ENCODE data around the gene GABRD. TPM values are rescaled to one million over a fixed set of nuclear protein-coding genes. Genes with fewer than 3 reads are reported as not detected.

Gene GABRD
- total RNA-seq, 1 donor from 2014 or later = 1.1 TPM

GRCh38 chr1:1982379-1983232 is 36.5 kb upstream of the GABRD start:
- DNase-seq (ENCODE audit: low spot score) = no peak
- intact Hi-C loops (cut with DNase I) = no loop called here

GRCh38 chr1:1984560-1985070 is 34.5 kb upstream of the GABRD start:
- intact Hi-C loops (cut with DNase I) = no loop called here
- no peak for DNase-seq (ENCODE audit: low spot score)

- intact Hi-C loops (cut with DNase I) = no loop called here
- no peak for DNase-seq (ENCODE audit: low spot score)
These were observed 33.6 kb upstream of the GABRD start for GRCh38 chr1:1985375-1986050.

- intact Hi-C loops (cut with DNase I) = no loop called here
- DNase-seq (ENCODE audit: low spot score) = no peak
These were observed 32.5 kb upstream of the GABRD start for GRCh38 chr1:1986451-1987141.

- intact Hi-C loops (cut with DNase I) = no loop called here
- no peak for DNase-seq (ENCODE audit: low spot score)
These were observed 32.0 kb upstream of the GABRD start for GRCh38 chr1:1987142-1987510.

GRCh38 chr1:1988061-1988945 is 30.8 kb upstream of the GABRD start:
- DNase-seq (ENCODE audit: low spot score) = no peak
- intact Hi-C loops (cut with DNase I) = no loop called here

- DNase-seq (ENCODE audit: low spot score) = no peak
- intact Hi-C loops (cut with DNase I) = no loop called here
These were observed 30.0 kb upstream of the GABRD start for GRCh38 chr1:1989102-1989542.

- no peak for DNase-seq (ENCODE audit: low spot score)
- intact Hi-C loops (cut with DNase I) = no loop called here
These were observed 29.4 kb upstream of the GABRD start for GRCh38 chr1:1989789-1990188.

GRCh38 chr1:1990222-1990621 is 28.9 kb upstream of the GABRD start:
- intact Hi-C loops (cut with DNase I) = no loop called here
- DNase-seq (ENCODE audit: low spot score) = no peak

GRCh38 chr1:1994536-1994935 is 24.6 kb upstream of the GABRD start:
- intact Hi-C loops (cut with DNase I) = no loop called here
- no peak for DNase-seq (ENCODE audit: low spot score)

GRCh38 chr1:1996207-1996651 is 22.9 kb upstream of the GABRD start:
- no peak for DNase-seq (ENCODE audit: low spot score)
- intact Hi-C loops (cut with DNase I) = no loop called here

GRCh38 chr1:1997576-1997975 is 21.6 kb upstream of the GABRD start:
- intact Hi-C loops (cut with DNase I) = no loop called here

GRCh38 chr1:2000432-2000831 is 18.7 kb upstream of the GABRD start:
- intact Hi-C loops (cut with DNase I) = no loop called here
- no peak for DNase-seq (ENCODE audit: low spot score)

More at GRCh38 chr1:1997576-1997975, 21.6 kb upstream of the GABRD start:
- DNase-seq (ENCODE audit: low spot score) = no peak

- intact Hi-C loops (cut with DNase I) = no loop called here
- no peak for DNase-seq (ENCODE audit: low spot score)
These were observed 18.3 kb upstream of the GABRD start for GRCh38 chr1:2000850-2001249.

- DNase-seq (ENCODE audit: low spot score) = no peak
- intact Hi-C loops (cut with DNase I) = no loop called here
These were observed 17.3 kb upstream of the GABRD start for GRCh38 chr1:2001773-2002411.

GRCh38 chr1:2003541-2004131 is 15.5 kb upstream of the GABRD start, which contains the start of gene CFAP74:
CFAP74 (minus strand) TSS chr1:2003786; CDS start chr1:1990956, 12,830 bp downstream.
- no peak for DNase-seq (ENCODE audit: low spot score)
- intact Hi-C loops (cut with DNase I) = no loop called here

- intact Hi-C loops (cut with DNase I) = no loop called here
- no peak for DNase-seq (ENCODE audit: low spot score)
These were observed 14.3 kb upstream of the GABRD start for GRCh38 chr1:2004856-2005255.
